IMR-90 (cell line): Measurements from ENCODE around the gene MOXD1. TPM values are rescaled to one million over a fixed set of nuclear protein-coding genes. Genes with fewer than 3 reads are reported as not detected.

Source experiments
- ATAC-seq: fragments of 200-7000 bp; cut with Tn5 transposase; 2 replicates; pipeline ENCODE4 v1.9.1; 2020; ENCODE audit warnings: low read depth, mild to moderate bottlenecking, moderate library complexity
- BruUV-seq: library from RNA; stranded (reverse); fragments of 400-500 nt; replicated peaks from 2 replicates; lab custom pipeline; 2021; lab: Mats Ljungman, UMichigan
- CTCF ChIA-PET: fragments of 300-600 bp; formaldehyde crosslinking; extraction: SDS; loops from one replicate; lab custom pipeline; 2021; ENCODE audit warnings: antibody characterized with exemption; lab: Yijun Ruan, JAX
- POLR2A ChIA-PET: fragments of 300-600 bp; sonication (Branson Sonifier 250); formaldehyde crosslinking; loops from one replicate; lab custom pipeline; 2022; ENCODE audit warnings: antibody characterized with exemption; ENCODE audit not compliant: unreplicated experiment; lab: Charles Lee
- DNase-seq: peaks from one replicate; pipeline ENCODE4 v3.0.0; 2013
- H2AFZ ChIP-seq: replicated peaks from 2 replicates; pipeline ENCODE3; 2013; ENCODE audit warnings: low read length, mild to moderate bottlenecking; ENCODE audit not compliant: poor library complexity
- H2AK5ac ChIP-seq: 2 replicates; pipeline ENCODE4 v1.6.1; 2013; ENCODE audit warnings: low read depth, low read length, inconsistent platforms
- H2AK9ac ChIP-seq: replicated peaks from 2 replicates; pipeline ENCODE3; 2013; ENCODE audit warnings: mild to moderate bottlenecking, low read depth, low read length, moderate library complexity; ENCODE audit not compliant: poor library complexity
- H2BK120ac ChIP-seq: 2 replicates; pipeline ENCODE4 v1.6.1; 2013; ENCODE audit warnings: low read depth, low read length, inconsistent platforms
- H2BK15ac ChIP-seq: 3 replicates; pipeline ENCODE4 v1.6.1; 2013; ENCODE audit warnings: low read depth, low read length, inconsistent platforms
- H2BK20ac ChIP-seq: 2 replicates; pipeline ENCODE4 v1.6.1; 2013; ENCODE audit warnings: low read depth, mild to moderate bottlenecking, inconsistent platforms, low read length, moderate library complexity
- H2BK5ac ChIP-seq: 2 replicates; pipeline ENCODE4 v1.6.1; 2013; ENCODE audit warnings: mild to moderate bottlenecking, low read depth, low read length, inconsistent platforms; ENCODE audit not compliant: poor library complexity, severe bottlenecking
- H3K14ac ChIP-seq: replicated peaks from 2 replicates; pipeline ENCODE4 v1.6.1; 2013; ENCODE audit warnings: low read depth, low read length, inconsistent platforms
- H3K18ac ChIP-seq: 2 replicates; pipeline ENCODE4 v1.6.1; 2013; ENCODE audit warnings: low read depth, low read length, control low read depth
- H3K23ac ChIP-seq: 2 replicates; pipeline ENCODE4 v1.6.1; 2013; ENCODE audit warnings: low read depth, low read length, inconsistent platforms
- H3K27ac ChIP-seq: 2 replicates; pipeline ENCODE4 v1.5.1; 2013; ENCODE audit warnings: mild to moderate bottlenecking, control low read depth, low read length; ENCODE audit not compliant: insufficient read depth
- H3K27me3 ChIP-seq: 2 replicates; pipeline ENCODE4 v1.6.1; 2013; ENCODE audit warnings: low read length; ENCODE audit not compliant: control insufficient read depth, insufficient read depth
- H3K36me3 ChIP-seq: 2 replicates; pipeline ENCODE4 v1.6.1; 2013; ENCODE audit warnings: low read length, mixed read lengths; ENCODE audit not compliant: control insufficient read depth, insufficient read depth
- H3K4ac ChIP-seq: 2 replicates; pipeline ENCODE4 v1.6.1; 2013; ENCODE audit warnings: low read depth, low read length, inconsistent platforms
- H3K4me1 ChIP-seq: 2 replicates; pipeline ENCODE4 v1.6.1; 2013; ENCODE audit warnings: low read length, mixed read lengths; ENCODE audit not compliant: control insufficient read depth, insufficient read depth
- H3K4me2 ChIP-seq: 2 replicates; pipeline ENCODE4 v1.6.1; 2013; ENCODE audit warnings: low read depth, mild to moderate bottlenecking, control low read depth, low read length, moderate library complexity
- H3K4me3 ChIP-seq: 2 replicates; pipeline ENCODE4 v1.5.1; 2013; ENCODE audit warnings: low read depth, mild to moderate bottlenecking, control low read depth, low read length, moderate library complexity; ENCODE audit not compliant: insufficient read depth
- H3K56ac ChIP-seq: 2 replicates; pipeline ENCODE4 v1.6.1; 2013; ENCODE audit warnings: low read length, inconsistent platforms; ENCODE audit not compliant: insufficient read depth; ENCODE audit errors: extremely low read depth
- H3K79me1 ChIP-seq, 2 experiments: 2 replicates each; pipeline ENCODE4 v1.6.1; 2013; ENCODE audit warnings: low read length in 2 of 2, inconsistent platforms in 1 of 2, low read depth in 1 of 2
- H3K9ac ChIP-seq: 2 replicates; pipeline ENCODE4 v1.6.1; 2013; ENCODE audit warnings: low read depth, low read length, control low read depth
- H3K9me1 ChIP-seq: 2 replicates; pipeline ENCODE4 v1.6.1; 2013; ENCODE audit warnings: low read length, inconsistent platforms; ENCODE audit not compliant: insufficient read depth
- H3K9me3 ChIP-seq: 2 replicates; pipeline ENCODE4 v1.6.1; 2013; ENCODE audit warnings: low read length; ENCODE audit not compliant: control insufficient read depth, insufficient read depth
- H4K20me1 ChIP-seq: 2 replicates; pipeline ENCODE4 v1.6.1; 2013; ENCODE audit warnings: low read length, inconsistent platforms; ENCODE audit not compliant: insufficient read depth
- H4K5ac ChIP-seq: 2 replicates; pipeline ENCODE4 v1.6.1; 2013; ENCODE audit warnings: mild to moderate bottlenecking, low read depth, low read length, control low read depth
- H4K8ac ChIP-seq, 2 experiments: 2 replicates each; pipeline ENCODE4 v1.6.1; 2013; ENCODE audit warnings: low read depth in 2 of 2, low read length in 2 of 2, control low read depth in 1 of 2, inconsistent platforms in 1 of 2
- H4K91ac ChIP-seq: 2 replicates; pipeline ENCODE4 v1.6.1; 2013; ENCODE audit warnings: low read depth, low read length, inconsistent platforms; ENCODE audit not compliant: insufficient read depth
- BHLHE40 ChIP-seq: fragments of 150-350 bp; IDR thresholded peaks from 2 replicates; pipeline ENCODE4 v1.6.1; 2016; ENCODE audit warnings: mild to moderate bottlenecking, low read depth, low read length
- CEBPB ChIP-seq: IDR thresholded peaks from 2 replicates; pipeline ENCODE4 v1.6.1; 2012; ENCODE audit warnings: low read depth, low read length, improper control_type of control experiment
- CHD1 ChIP-seq: IDR thresholded peaks from 2 replicates; pipeline ENCODE4 v1.6.1; 2012; ENCODE audit warnings: low read depth, low read length, improper control_type of control experiment
- MAFK ChIP-seq: IDR thresholded peaks from 2 replicates; pipeline ENCODE4 v1.6.1; 2012; ENCODE audit warnings: low read depth, low read length, improper control_type of control experiment
- NFE2L2 ChIP-seq: fragments of 150-350 bp; IDR thresholded peaks from 2 replicates; pipeline ENCODE4 v1.6.1; 2016; ENCODE audit warnings: low read depth, mild to moderate bottlenecking, low read length
- RAD21 ChIP-seq: IDR thresholded peaks from 2 replicates; pipeline ENCODE4 v1.6.1; 2012; ENCODE audit warnings: low read length, improper control_type of control experiment
- RCOR1 ChIP-seq: IDR thresholded peaks from 2 replicates; pipeline ENCODE4 v1.6.1; 2012; ENCODE audit warnings: mild to moderate bottlenecking, low read length, improper control_type of control experiment; ENCODE audit not compliant: insufficient replicate concordance
- RFX5 ChIP-seq: IDR thresholded peaks from 2 replicates; pipeline ENCODE4 v1.8.0; 2012; ENCODE audit warnings: low read depth, mild to moderate bottlenecking, low read length, moderate library complexity
- USF2 ChIP-seq: fragments of 150-350 bp; IDR thresholded peaks from 2 replicates; pipeline ENCODE4 v1.6.1; 2017; ENCODE audit warnings: mild to moderate bottlenecking, antibody characterized with exemption, low read length, low read depth
- WGBS, 2 experiments: methylation state at CpG; one replicate each; pipeline versions ENCODE4 v1.1.5 to v1.1.7; 2013; ENCODE audit warnings: missing lambda C conversion rate in 2 of 2; ENCODE audit not compliant: insufficient read length in 1 of 2; ENCODE audit errors: extremely low coverage in 2 of 2; 5-methylcytosine and 5-hydroxymethylcytosine counted together
- dilution Hi-C: fragments of 300-500 bp; cut with HindIII; formaldehyde crosslinking; loops from one replicate; pipeline ENCODE4 v1.14.3; 2018; ENCODE audit warnings: low sequenced_read_pairs; ENCODE audit not compliant: unreplicated experiment
- in situ Hi-C: fragments of 300-500 bp; cut with MboI; formaldehyde crosslinking; loops from 3 replicates; pipeline ENCODE4 v1.14.3; 2019; ENCODE audit warnings: low sequenced_read_pairs, inconsistent platforms, mixed read lengths
- intact Hi-C: fragments of 100-400 bp; cut with micrococcal nuclease; formaldehyde crosslinking; loops from 2 replicates; pipeline ENCODE4 v1.10.0; 2022
- polyA plus RNA-seq, 3 experiments: library from polyadenylated mRNA; depleted of rRNA; stranded (reverse); fragments of >200 nt; gene quantifications; 2 replicates each; pipeline ENCODE4 v1.2.3, GENCODE V29; 2012; ENCODE audit warnings: low replicate concordance in 1 of 3
- total RNA-seq: library from RNA; depleted of rRNA; stranded (reverse); fragments of >200 nt; gene quantifications from 2 replicates; pipeline ENCODE4 v1.2.3, GENCODE V29; 2012
- TF ChIP-seq, protein P1 (sequence below): fragments of 150-350 bp; IDR thresholded peaks from 2 replicates; pipeline ENCODE4 v1.6.1; 2016; ENCODE audit warnings: low read depth, mild to moderate bottlenecking, low read length, moderate library complexity, borderline replicate concordance
- TF ChIP-seq, protein P2 (sequence below): conservative IDR thresholded peaks from 2 replicates; pipeline ENCODE4 v1.5.1; 2012; ENCODE audit warnings: mild to moderate bottlenecking, low read depth, low read length, improper control_type of control experiment

The MOXD1 gene
- total and polyA plus RNA-seq, 2 of the 4 experiments (the other 2 are of a cell fraction), result 10.0 to 19.4 TPM

- TF ChIP-seq CEBPB (no peak), RCOR1 (no peak)
Measured at GRCh38 chr6:132247381-132248159, 153.7 kb downstream of the MOXD1 start (continued).

DNA sequence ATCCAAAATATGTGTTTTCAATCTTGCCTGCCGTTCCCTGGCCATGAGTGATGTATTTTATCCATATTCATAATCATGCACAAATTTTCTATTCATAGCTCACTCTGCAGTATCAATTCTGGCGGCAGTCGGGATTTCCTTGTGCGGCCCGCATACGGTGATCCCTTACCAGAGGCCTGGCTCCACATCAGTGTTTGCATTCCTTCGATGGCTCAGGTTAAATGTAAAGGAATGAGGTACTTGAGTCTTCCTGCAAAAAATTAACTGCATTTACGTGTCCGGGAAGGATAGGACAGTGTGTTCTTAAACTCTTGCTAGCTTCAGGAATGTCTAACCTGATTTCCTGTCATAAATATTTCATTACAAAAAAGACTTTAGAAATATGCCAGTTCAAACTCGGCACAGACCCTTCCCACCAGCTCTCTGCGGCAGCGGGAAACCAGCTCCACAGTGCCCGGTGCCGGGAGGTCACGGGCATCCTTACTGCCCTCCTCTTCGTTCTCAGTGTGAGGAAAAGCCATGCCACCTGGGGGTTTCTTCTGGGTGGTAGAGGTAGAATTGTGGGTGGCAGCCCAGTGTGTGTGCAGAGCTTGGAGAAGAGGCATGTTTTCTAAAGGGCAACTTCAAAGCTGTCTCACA is 154.5 kb downstream of the MOXD1 start:
- no peak overlapping the region for H3K4me2 ChIP-seq
- no peak overlapping the region for H2BK120ac ChIP-seq
- no peak overlapping the region for H3K18ac ChIP-seq
- no peak overlapping the region for H2AFZ ChIP-seq
- no peaks in the 10 kb centered on the region for H3K79me1 ChIP-seq
- H2BK20ac ChIP-seq, result no peak overlapping the region
- no peak overlapping the region for H3K9ac ChIP-seq
- H2BK15ac ChIP-seq, result no peak overlapping the region
- no TSS peak for BruUV-seq
- H3K9me3 ChIP-seq, result no peaks in the 10 kb centered on the region
- H3K14ac ChIP-seq, result no peak overlapping the region
- H3K4ac ChIP-seq, result no peak overlapping the region
- no peak overlapping the region for H3K27ac ChIP-seq
- no peaks in the 10 kb centered on the region for H3K27me3 ChIP-seq
- H4K91ac ChIP-seq, result no peak overlapping the region
- DNase-seq, result no peak
- no peak overlapping the region for H4K5ac ChIP-seq
- H3K36me3 ChIP-seq, result no peaks in the 10 kb centered on the region
- H3K9me1 ChIP-seq, result no peaks in the 10 kb centered on the region
- H4K8ac ChIP-seq, result no peak overlapping the region
- in situ Hi-C loops, result no loop called here
- WGBS, 2 experiments, result 97% methylated on average over 4 of the region's 16 CpGs; no CpG with 5 or more reads in 1 of the 2 experiments
- ATAC-seq, result no peak
- H3K4me3 ChIP-seq, result no peak overlapping the region
- POLR2A ChIA-PET, result no interaction called here
- peak overlapping the region; percentile 15; the same call in 1 of the 2 replicates for H2AK5ac ChIP-seq
- H3K56ac ChIP-seq, result no peak overlapping the region
- no peaks in the 10 kb centered on the region for H4K20me1 ChIP-seq
- intact Hi-C loops, result no loop called here
- H3K4me1 ChIP-seq, result peaks cover 6% of the 10 kb centered on the region
- dilution Hi-C loops, result no loop called here
- no peak overlapping the region for H3K23ac ChIP-seq
- CTCF ChIA-PET, result interaction anchor here (0.6 to 2.8 kb wide), 3 partner anchors 9 to 33 kb away, joined by 3 to 14 read pairs (median 6); no protein-coding TSS in a partner anchor
- no peak overlapping the region for H2AK9ac ChIP-seq
- no peak overlapping the region for H2BK5ac ChIP-seq
- TF ChIP-seq, protein P1, sequence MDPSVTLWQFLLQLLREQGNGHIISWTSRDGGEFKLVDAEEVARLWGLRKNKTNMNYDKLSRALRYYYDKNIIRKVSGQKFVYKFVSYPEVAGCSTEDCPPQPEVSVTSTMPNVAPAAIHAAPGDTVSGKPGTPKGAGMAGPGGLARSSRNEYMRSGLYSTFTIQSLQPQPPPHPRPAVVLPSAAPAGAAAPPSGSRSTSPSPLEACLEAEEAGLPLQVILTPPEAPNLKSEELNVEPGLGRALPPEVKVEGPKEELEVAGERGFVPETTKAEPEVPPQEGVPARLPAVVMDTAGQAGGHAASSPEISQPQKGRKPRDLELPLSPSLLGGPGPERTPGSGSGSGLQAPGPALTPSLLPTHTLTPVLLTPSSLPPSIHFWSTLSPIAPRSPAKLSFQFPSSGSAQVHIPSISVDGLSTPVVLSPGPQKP, result no peak
- TF ChIP-seq NFE2L2 (no peak), MAFK (no peak), RAD21 (no peak), BHLHE40 (no peak), USF2 (no peak), CEBPB (no peak), RFX5 (no peak), CHD1 (no peak)
- TF ChIP-seq, protein P2, sequence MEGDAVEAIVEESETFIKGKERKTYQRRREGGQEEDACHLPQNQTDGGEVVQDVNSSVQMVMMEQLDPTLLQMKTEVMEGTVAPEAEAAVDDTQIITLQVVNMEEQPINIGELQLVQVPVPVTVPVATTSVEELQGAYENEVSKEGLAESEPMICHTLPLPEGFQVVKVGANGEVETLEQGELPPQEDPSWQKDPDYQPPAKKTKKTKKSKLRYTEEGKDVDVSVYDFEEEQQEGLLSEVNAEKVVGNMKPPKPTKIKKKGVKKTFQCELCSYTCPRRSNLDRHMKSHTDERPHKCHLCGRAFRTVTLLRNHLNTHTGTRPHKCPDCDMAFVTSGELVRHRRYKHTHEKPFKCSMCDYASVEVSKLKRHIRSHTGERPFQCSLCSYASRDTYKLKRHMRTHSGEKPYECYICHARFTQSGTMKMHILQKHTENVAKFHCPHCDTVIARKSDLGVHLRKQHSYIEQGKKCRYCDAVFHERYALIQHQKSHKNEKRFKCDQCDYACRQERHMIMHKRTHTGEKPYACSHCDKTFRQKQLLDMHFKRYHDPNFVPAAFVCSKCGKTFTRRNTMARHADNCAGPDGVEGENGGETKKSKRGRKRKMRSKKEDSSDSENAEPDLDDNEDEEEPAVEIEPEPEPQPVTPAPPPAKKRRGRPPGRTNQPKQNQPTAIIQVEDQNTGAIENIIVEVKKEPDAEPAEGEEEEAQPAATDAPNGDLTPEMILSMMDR, result no peak
